H1 (cell line): ENCODE results near the gene SGCE. TPM values are rescaled to one million over a fixed set of nuclear protein-coding genes. Genes with fewer than 3 reads are reported as not detected.

Experiments
- CTCF ChIA-PET: fragments of 300-600 bp; sonication (Branson Sonifier 250); formaldehyde crosslinking; loops from one replicate; lab custom pipeline; 2021; ENCODE audit not compliant: partially characterized antibody; lab: Charles Lee
- POLR2A ChIA-PET: fragments of 300-600 bp; sonication (Branson Sonifier 250); formaldehyde crosslinking; loops from one replicate; lab custom pipeline; 2021; ENCODE audit warnings: inconsistent platforms; ENCODE audit not compliant: partially characterized antibody; lab: Charles Lee
- DNase-seq, 2 experiments: peaks; one replicate each; pipeline versions ENCODE4 v3.0.0 to v3.0.0-alpha.2; 2010 to 2022; ENCODE audit warnings: low spot score in 2 of 2, low read depth in 1 of 2, mixed read lengths in 1 of 2
- FAIRE-seq: peaks from 2 replicates; lab custom pipeline; 2011; peaks lifted over from hg19 to GRCh38; lab: Jason Lieb, UNC
- H2AFZ ChIP-seq: 2 replicates; pipeline ENCODE4 v1.8.1; 2012; ENCODE audit warnings: low read length, inconsistent platforms
- H2AK5ac ChIP-seq: 2 replicates; pipeline ENCODE4 v1.6.1; 2013; ENCODE audit warnings: low read depth, low read length
- H2BK120ac ChIP-seq: replicated peaks from 2 replicates; pipeline ENCODE3; 2013; ENCODE audit warnings: low read depth, low read length, inconsistent platforms
- H2BK12ac ChIP-seq: 2 replicates; pipeline ENCODE4 v1.6.1; 2013; ENCODE audit warnings: low read depth, low read length
- H2BK15ac ChIP-seq: 2 replicates; pipeline ENCODE4 v1.6.1; 2013; ENCODE audit warnings: low read length
- H2BK20ac ChIP-seq: 2 replicates; pipeline ENCODE4 v1.6.1; 2013; ENCODE audit warnings: low read length
- H2BK5ac ChIP-seq: 2 replicates; pipeline ENCODE4 v1.6.1; 2013; ENCODE audit warnings: low read depth, low read length
- H3K14ac ChIP-seq: 2 replicates; pipeline ENCODE4 v1.6.1; 2013; ENCODE audit warnings: inconsistent platforms; ENCODE audit not compliant: insufficient read length
- H3K18ac ChIP-seq: 2 replicates; pipeline ENCODE4 v1.6.1; 2013; ENCODE audit warnings: low read length; ENCODE audit errors: extremely low read depth
- H3K23ac ChIP-seq: 2 replicates; pipeline ENCODE4 v1.6.1; 2013; ENCODE audit warnings: inconsistent platforms; ENCODE audit not compliant: insufficient read length
- H3K23me2 ChIP-seq: 2 replicates; pipeline ENCODE4 v1.6.1; 2013; ENCODE audit warnings: low read depth, low read length
- H3K27ac ChIP-seq: 2 replicates; pipeline ENCODE4 v1.6.1; 2011; ENCODE audit warnings: low read depth, low read length, inconsistent platforms
- H3K27me3 ChIP-seq, 4 experiments: replicated peaks in 1 of 4; 1 replicate in 1 of 4; 2 replicates in 3 of 4; pipeline versions ENCODE4 v1.6.1 to v1.8.1; 2011 to 2013; ENCODE audit warnings: low read length in 3 of 4, mild to moderate bottlenecking in 3 of 4, inconsistent platforms in 2 of 4, mixed read lengths in 2 of 4, moderate library complexity in 1 of 4; ENCODE audit not compliant: control insufficient read depth in 3 of 4, insufficient read depth in 3 of 4; ENCODE audit errors: extremely low read depth in 1 of 4
- H3K36me3 ChIP-seq, 4 experiments: 2 replicates each; pipeline versions ENCODE4 v1.6.1 to v1.8.1; 2011 to 2013; ENCODE audit warnings: mild to moderate bottlenecking in 4 of 4, low read length in 3 of 4, moderate library complexity in 2 of 4, control low read depth in 1 of 4, inconsistent platforms in 1 of 4; ENCODE audit not compliant: insufficient read depth in 4 of 4, control insufficient read depth in 2 of 4
- H3K4ac ChIP-seq: replicated peaks from 2 replicates; pipeline ENCODE3; 2013; ENCODE audit warnings: low read length, low read depth, mixed read lengths, inconsistent platforms; ENCODE audit not compliant: insufficient read length
- H3K4me1 ChIP-seq, 4 experiments: replicated peaks in 1 of 4; 1 replicate in 1 of 4; 2 replicates in 3 of 4; pipeline versions ENCODE4 v1.6.1 to v1.8.1; 2011 to 2013; ENCODE audit warnings: low read length in 3 of 4, inconsistent platforms in 2 of 4, mixed read lengths in 1 of 4; ENCODE audit not compliant: insufficient read depth in 4 of 4, control insufficient read depth in 3 of 4
- H3K4me2 ChIP-seq, 2 experiments: 2 replicates each; pipeline versions ENCODE4 v1.6.1 to v1.8.1; 2011 to 2013; ENCODE audit warnings: low read depth in 2 of 2, low read length in 2 of 2, control low read depth in 1 of 2, inconsistent platforms in 1 of 2, mild to moderate bottlenecking in 1 of 2; ENCODE audit not compliant: insufficient read depth in 1 of 2
- H3K4me3 ChIP-seq, 4 experiments: fragments of 200-600, 300-600 bp in 1 of 4; sonication (generic), shearing (Covaris generic), sonication (Bioruptor Twin) in 1 of 4; 2 replicates each; pipeline versions ENCODE4 v1.5.1 to v1.8.1; 2011 to 2016; ENCODE audit warnings: low read length in 4 of 4, low read depth in 3 of 4, control low read depth in 2 of 4, inconsistent platforms in 2 of 4, mild to moderate bottlenecking in 2 of 4, mixed read lengths in 1 of 4, moderate library complexity in 1 of 4; ENCODE audit not compliant: insufficient read depth in 2 of 4; ENCODE audit errors: extremely low read depth in 1 of 4
- H3K56ac ChIP-seq: replicated peaks from 2 replicates; pipeline ENCODE3; 2013; ENCODE audit warnings: low read depth, mild to moderate bottlenecking, mixed read lengths, low read length, inconsistent platforms; ENCODE audit not compliant: insufficient read length
- H3K79me1 ChIP-seq: 2 replicates; pipeline ENCODE4 v1.6.1; 2013; ENCODE audit warnings: low read depth, low read length, control low read depth
- H3K79me2 ChIP-seq, 2 experiments: 2 replicates each; pipeline versions ENCODE4 v1.6.1 to v1.8.1; 2012 to 2013; ENCODE audit warnings: low read length in 2 of 2, mild to moderate bottlenecking in 2 of 2, inconsistent platforms in 1 of 2; ENCODE audit not compliant: insufficient read depth in 2 of 2, control insufficient read depth in 1 of 2
- H3K9ac ChIP-seq, 4 experiments: replicated peaks in 1 of 4; 1 replicate in 1 of 4; 2 replicates in 3 of 4; pipeline versions ENCODE4 v1.6.1 to v1.8.1; 2011 to 2013; ENCODE audit warnings: low read depth in 3 of 4, low read length in 3 of 4, control low read depth in 2 of 4, mild to moderate bottlenecking in 2 of 4, moderate library complexity in 2 of 4, inconsistent platforms in 1 of 4; ENCODE audit errors: extremely low read depth in 1 of 4
- H3K9me3 ChIP-seq, 2 experiments: 2 replicates each; pipeline versions ENCODE4 v1.6.1 to v1.8.1; 2012 to 2013; ENCODE audit warnings: mild to moderate bottlenecking in 2 of 2, moderate library complexity in 2 of 2, control low read depth in 1 of 2, inconsistent platforms in 1 of 2, low read depth in 1 of 2, low read length in 1 of 2, mixed read lengths in 1 of 2; ENCODE audit not compliant: insufficient read depth in 2 of 2
- H4K20me1 ChIP-seq, 2 experiments: replicated peaks in 1 of 2; 2 replicates each; pipeline versions ENCODE3 to v1.8.1; 2011 to 2013; ENCODE audit warnings: inconsistent platforms in 2 of 2, low read length in 2 of 2, mild to moderate bottlenecking in 1 of 2; ENCODE audit not compliant: insufficient read depth in 2 of 2, control insufficient read depth in 1 of 2
- H4K5ac ChIP-seq: 2 replicates; pipeline ENCODE4 v1.6.1; 2013; ENCODE audit warnings: low read length, low read depth, mixed read lengths, inconsistent platforms; ENCODE audit not compliant: insufficient read length
- H4K8ac ChIP-seq: 2 replicates; pipeline ENCODE4 v1.8.0; 2013; ENCODE audit warnings: mild to moderate bottlenecking, moderate library complexity, low read length, inconsistent platforms; ENCODE audit not compliant: insufficient read depth; ENCODE audit errors: extremely low read depth
- H4K91ac ChIP-seq: replicated peaks from 2 replicates; pipeline ENCODE3; 2013; ENCODE audit warnings: low read length, mixed read lengths, inconsistent platforms; ENCODE audit not compliant: insufficient read length
- BRCA1 ChIP-seq: IDR thresholded peaks from 2 replicates; pipeline ENCODE4 v1.6.1; 2012; ENCODE audit warnings: low read depth, low read length, improper control_type of control experiment
- GABPA ChIP-seq: IDR thresholded peaks from 2 replicates; pipeline ENCODE4 v1.6.1; 2011; ENCODE audit warnings: mild to moderate bottlenecking, low read length, moderate library complexity, borderline replicate concordance; ENCODE audit not compliant: insufficient read depth
- POU5F1 ChIP-seq: IDR thresholded peaks from 2 replicates; pipeline ENCODE4 v1.6.1; 2011; ENCODE audit warnings: low read depth, mild to moderate bottlenecking, low read length, moderate library complexity
- RBBP5 ChIP-seq: IDR thresholded peaks from 2 replicates; pipeline ENCODE4 v1.7.1; 2012; ENCODE audit warnings: low read depth, mild to moderate bottlenecking, inconsistent platforms, low read length, moderate library complexity, borderline replicate concordance
- TCF12 ChIP-seq: IDR thresholded peaks from 2 replicates; pipeline ENCODE4 v1.6.1; 2011; ENCODE audit warnings: low read depth, mild to moderate bottlenecking, low read length
- WGBS, 2 experiments: shearing (Covaris generic) in 1 of 2; methylation state at CpG; one replicate each; pipeline versions ENCODE4 v1.1.6 to v1.1.7; 2013 to 2015; ENCODE audit warnings: low lambda C conversion rate in 2 of 2, mixed read lengths in 2 of 2, inconsistent platforms in 1 of 2, low coverage in 1 of 2, missing lambda C conversion rate in 1 of 2; ENCODE audit not compliant: insufficient replicate concordance in 2 of 2, insufficient coverage in 1 of 2, insufficient read length in 1 of 2; ENCODE audit errors: extremely low coverage in 1 of 2, missing lambda C conversion rate in 1 of 2; 5-methylcytosine and 5-hydroxymethylcytosine counted together
- polyA plus RNA-seq, 7 experiments: library from polyadenylated mRNA; depleted of rRNA in 3 of 7; stranded (reverse) in 5 of 7; unstranded in 2 of 7; fragments of >200 nt in 5 of 7; fragments of 200-250 nt in 2 of 7; gene quantifications; 1 replicate in 5 of 7; 2 replicates in 1 of 7; 4 replicates in 1 of 7; pipeline versions ENCODE4 v1.2.1 to v1.2.3, GENCODE V29; 2011 to 2013; ENCODE audit warnings: missing spikeins in 2 of 7, mixed read lengths in 2 of 7
- total RNA-seq: library from RNA; stranded (reverse); fragmentation: NEBNext Ultra II Directional; extraction: Animal tissue kit (Norgen Biotek cat#: 25700); gene quantifications from 2 replicates; pipeline ENCODE4 v1.2.1, GENCODE V29; 2021

The SGCE gene
- total and polyA plus RNA-seq, 2 of the 8 experiments (the other 6 are each of a cell fraction or from before 2014, with no cell fraction given): 12.8 to 25.0 TPM

GRCh38 chr7:94620703-94621118, 35.2 kb downstream of the SGCE start:
- no peaks in the 10 kb centered on the region for H3K79me2 ChIP-seq
- H4K20me1 ChIP-seq: no peaks in the 10 kb centered on the region
- no peaks in the 10 kb centered on the region for H3K79me1 ChIP-seq
- no peak overlapping the region for H3K4me3 ChIP-seq
- ChIA-PET CTCF (no interaction called here), POLR2A (no interaction called here)
- H2BK120ac ChIP-seq: no peak overlapping the region
- H3K27ac ChIP-seq: no peak overlapping the region
- no peak overlapping the region for H4K91ac ChIP-seq
- H2AFZ ChIP-seq: no peak overlapping the region
- peak in 1 of 2 experiments; percentile 3 for DNase-seq
- no peaks in the 10 kb centered on the region for H3K9me3 ChIP-seq
- H2AK5ac ChIP-seq: no peak overlapping the region
- no peaks in the 10 kb centered on the region for H3K27me3 ChIP-seq
- no peak overlapping the region for H3K4me2 ChIP-seq
- H3K56ac ChIP-seq: no peak overlapping the region
- H2BK20ac ChIP-seq: no peak overlapping the region
- H2BK5ac ChIP-seq: no peak overlapping the region
- no peak overlapping the region for H4K8ac ChIP-seq
- H3K4me1 ChIP-seq: no peaks in the 10 kb centered on the region
- no peak overlapping the region for H3K9ac ChIP-seq
- peaks cover 0 to 3% (median 0%) of the 10 kb centered on the region in 4 experiments; a peak in 1 of 8 replicates for H3K36me3 ChIP-seq
- no peak overlapping the region for H3K14ac ChIP-seq
- H3K4ac ChIP-seq: no peak overlapping the region
- no peak for TF ChIP-seq BRCA1
- no peak for TF ChIP-seq POU5F1
- TF ChIP-seq GABPA: no peak
- no peak for TF ChIP-seq RBBP5
- no peak for TF ChIP-seq TCF12
- H4K5ac ChIP-seq: no peak overlapping the region
- no peak for FAIRE-seq
- no peak overlapping the region for H2BK15ac ChIP-seq
- H3K18ac ChIP-seq: no peak overlapping the region
- H3K23me2 ChIP-seq: no peaks in the 10 kb centered on the region
- 92% methylated on average over 2 of the region's 2 CpGs; no CpG with 5 or more reads in 1 of the 2 experiments for WGBS, 2 experiments
- no peak overlapping the region for H3K23ac ChIP-seq
- H2BK12ac ChIP-seq: no peak overlapping the region
